HepG2 (cell line): ENCODE data around the gene ANO10. TPM values are rescaled to one million over a fixed set of nuclear protein-coding genes. Genes with fewer than 3 reads are reported as not detected.

Experiments used
- ATAC-seq: fragments of 200-7000 bp; cut with Tn5 transposase; 3 replicates; pipeline ENCODE4 v1.9.1; 2020; ENCODE audit warnings: mild to moderate bottlenecking, moderate library complexity
- BruUV-seq: library from RNA; stranded (reverse); fragments of 400-500 nt; replicated peaks from 2 replicates; lab custom pipeline; 2021; lab: Mats Ljungman, UMichigan
- CTCF ChIA-PET: fragments of 300-600 bp; formaldehyde crosslinking; extraction: SDS; loops from one replicate; lab custom pipeline; 2021; ENCODE audit warnings: low total read pairs, inconsistent platforms, low intra/inter-chr PET ratio; lab: Yijun Ruan, JAX
- POLR2A ChIA-PET: fragments of 350-600 bp; sonication (Branson Sonifier 250); formaldehyde crosslinking; loops from one replicate; lab custom pipeline; 2020; ENCODE audit warnings: antibody characterized with exemption, inconsistent platforms; lab: Yijun Ruan, JAX
- DNase-seq: peaks from one replicate; pipeline ENCODE4 v3.0.0-alpha.2; 2015; ENCODE audit warnings: low spot score
- FAIRE-seq: peaks from 3 replicates; lab custom pipeline; 2011; peaks lifted over from hg19 to GRCh38; lab: Jason Lieb, UNC
- H2AFZ ChIP-seq: one replicate; pipeline ENCODE4 v1.6.1; 2011; ENCODE audit warnings: low read length, inconsistent platforms
- H3K27ac ChIP-seq: fragments of 300-600 bp; 3 replicates; pipeline ENCODE4 v1.8.0; 2011; ENCODE audit warnings: mixed run types, mild to moderate bottlenecking, mixed read lengths, low read length, inconsistent platforms; ENCODE audit not compliant: insufficient read depth; ENCODE audit errors: extremely low read length
- H3K27me3 ChIP-seq, 2 experiments: fragments of 200-600 bp in 1 of 2; 2 replicates in 1 of 2; 3 replicates in 1 of 2; pipeline versions ENCODE4 v1.6.0 to v1.8.0; 2011; ENCODE audit warnings: low read length in 2 of 2, mild to moderate bottlenecking in 2 of 2, moderate library complexity in 2 of 2, inconsistent platforms in 1 of 2; ENCODE audit not compliant: insufficient read depth in 2 of 2, control insufficient read depth in 1 of 2
- H3K36me3 ChIP-seq, 2 experiments: fragments of 200-600 bp in 1 of 2; replicated peaks in 1 of 2; 2 replicates in 1 of 2; 3 replicates in 1 of 2; pipeline versions ENCODE4 v1.5.1 to v1.8.0; 2011; ENCODE audit warnings: low read length in 2 of 2, inconsistent platforms in 1 of 2; ENCODE audit not compliant: insufficient read depth in 2 of 2, control insufficient read depth in 1 of 2
- H3K4me1 ChIP-seq: 2 replicates; pipeline ENCODE4 v1.5.1; 2012; ENCODE audit warnings: low read length, inconsistent platforms; ENCODE audit not compliant: insufficient read depth
- H3K4me2 ChIP-seq: 2 replicates; pipeline ENCODE4 v1.6.0; 2011; ENCODE audit warnings: low read depth, low read length, inconsistent platforms
- H3K4me3 ChIP-seq, 3 experiments: fragments of 200-600 bp in 1 of 3; sonication (generic), shearing (Covaris generic) in 1 of 3; replicated peaks in 1 of 3; 2 replicates each; pipeline ENCODE4 v1.5.1; 2011 to 2016; ENCODE audit warnings: low read length in 3 of 3, inconsistent platforms in 2 of 3, low read depth in 2 of 3, mild to moderate bottlenecking in 2 of 3, control low read depth in 1 of 3, mixed read lengths in 1 of 3; ENCODE audit not compliant: insufficient read depth in 1 of 3
- H3K79me2 ChIP-seq: one replicate; pipeline ENCODE4 v1.6.1; 2011; ENCODE audit warnings: low read length, inconsistent platforms; ENCODE audit not compliant: insufficient read depth
- H3K9ac ChIP-seq: 2 replicates; pipeline ENCODE4 v1.6.0; 2011; ENCODE audit warnings: mild to moderate bottlenecking, low read depth, low read length, inconsistent platforms; ENCODE audit not compliant: insufficient read depth
- H3K9me3 ChIP-seq: 2 replicates; pipeline ENCODE4 v1.5.1; 2012; ENCODE audit warnings: mild to moderate bottlenecking, low read length
- H4K20me1 ChIP-seq: 2 replicates; pipeline ENCODE4 v1.6.0; 2011; ENCODE audit warnings: inconsistent platforms, mild to moderate bottlenecking, low read length, moderate library complexity; ENCODE audit not compliant: insufficient read depth
- CEBPB ChIP-seq: IDR thresholded peaks from 2 replicates; pipeline ENCODE4 v1.6.1; 2011; ENCODE audit warnings: low read depth, low read length, improper control_type of control experiment, borderline replicate concordance
- ZFP41 ChIP-seq: sonication (generic); formaldehyde crosslinking; IDR thresholded peaks from 2 replicates; pipeline ENCODE4 v1.4.0; 2020; ENCODE audit warnings: mild to moderate bottlenecking, missing genetic modification reagents, borderline replicate concordance
- ZNF318 ChIP-seq: sonication (generic); formaldehyde crosslinking; IDR thresholded peaks from 2 replicates; pipeline ENCODE4 v1.4.0; 2020; ENCODE audit warnings: mild to moderate bottlenecking, missing genetic modification reagents
- ZNF331 ChIP-seq: sonication (generic); formaldehyde crosslinking; IDR thresholded peaks from 2 replicates; pipeline ENCODE4 v1.4.0; 2020; ENCODE audit warnings: missing genetic modification reagents
- WGBS: methylation state at CpG from one replicate; pipeline ENCODE4 v1.1.6; 2017; ENCODE audit warnings: low lambda C conversion rate; 5-methylcytosine and 5-hydroxymethylcytosine counted together
- in situ Hi-C: cut with HindIII; loops from 2 replicates; pipeline ENCODE4 v1.10.0; 2017; ENCODE audit warnings: low pct_unique_long_range_greater_than_20kb; ENCODE audit not compliant: extremely low pct_ligation_motif_present
- intact Hi-C: fragments of 100-400 bp; cut with micrococcal nuclease; formaldehyde crosslinking; loops from one replicate; pipeline ENCODE4 v1.10.0; 2022; ENCODE audit not compliant: unreplicated experiment
- polyA plus RNA-seq, 8 experiments: library from polyadenylated mRNA; depleted of rRNA in 3 of 8; stranded (reverse) in 7 of 8; unstranded in 1 of 8; fragments of >200 nt; fragmentation: Illumina TruSeq in 4 of 8; extraction: Trizol in 4 of 8; gene quantifications; 2 replicates each; pipeline versions ENCODE4 v1.2.1 to v1.2.3, GENCODE V29; 2011 to 2016; ENCODE audit warnings: low read depth in 4 of 8, missing spikeins in 1 of 8, mixed read lengths in 1 of 8; ENCODE audit not compliant: insufficient read depth in 1 of 8
- total RNA-seq, 5 experiments: library from RNA; depleted of rRNA; stranded (reverse); fragments of >200 nt; fragmentation: Illumina TruSeq; extraction: Trizol; gene quantifications; 2 replicates each; pipeline ENCODE4 v1.2.3, GENCODE V29; 2016; ENCODE audit warnings: low read depth in 1 of 5

ANO10 gene
- total and polyA plus RNA-seq, 2 of the 13 experiments (the other 11 are each of a cell fraction or from before 2014, with no cell fraction given) = 10.4 to 13.1 TPM

GRCh38 chr3:43618142-43618541 lies 3.7 kb downstream of the ANO10 start:
- no CpG with 5 or more reads among the region's 1 CpG for WGBS
- TF ChIP-seq ZNF331 (CRISPR knock-in tag) = no peak
- no peak for TF ChIP-seq CEBPB
- TF ChIP-seq ZNF318 = no peak
- no peak for TF ChIP-seq ZFP41
- Histone ChIP-seq H4K20me1 (no peaks in the 10 kb centered on the region), H3K27me3 (no peaks in the 10 kb centered on the region; a peak in 1 of 5 replicates), H3K36me3 (no peaks in the 10 kb centered on the region), H3K27ac (no peak overlapping the region), H2AFZ (no peak overlapping the region), H3K4me1 (peaks cover 16% of the 10 kb centered on the region), H3K4me2 (no peak overlapping the region), H3K4me3 (no peak overlapping the region), H3K9me3 (no peaks in the 10 kb centered on the region), H3K79me2 (no peaks in the 10 kb centered on the region), H3K9ac (no peak overlapping the region)
- intact Hi-C loops = no loop called here
- ATAC-seq (no peak), FAIRE-seq (no peak), DNase-seq (no peak)
- BruUV-seq = no TSS peak
- in situ Hi-C loops = no loop called here
- CTCF ChIA-PET = no interaction called here
- POLR2A ChIA-PET = no interaction called here
